Fibroblast of lung (primary cell): Measurements from ENCODE around the gene ACTL6A. TPM values are rescaled to one million over a fixed set of nuclear protein-coding genes. Genes with fewer than 3 reads are reported as not detected.

Source experiments
- DNase-seq, 2 donors: peaks; one replicate each; pipeline versions ENCODE4 v3.0.0 to v3.0.0-alpha.2; 2010; ENCODE audit warnings: low read depth in 2 of 2
- H2AFZ ChIP-seq: 2 replicates; pipeline ENCODE4 v1.5.1; 2012; ENCODE audit warnings: low read length, control low read depth, inconsistent platforms
- H3K27ac ChIP-seq: 2 replicates; pipeline ENCODE4 v1.5.1; 2011; ENCODE audit warnings: low read length, control low read depth; ENCODE audit not compliant: insufficient read depth
- H3K27me3 ChIP-seq: 2 replicates; pipeline ENCODE4 v1.5.1; 2011; ENCODE audit warnings: mild to moderate bottlenecking, low read length; ENCODE audit not compliant: control insufficient read depth, insufficient read depth
- H3K36me3 ChIP-seq: 2 replicates; pipeline ENCODE4 v1.5.1; 2011; ENCODE audit warnings: low read length; ENCODE audit not compliant: control insufficient read depth, insufficient read depth
- H3K4me1 ChIP-seq: 2 replicates; pipeline ENCODE4 v1.5.1; 2011; ENCODE audit warnings: low read length; ENCODE audit not compliant: control insufficient read depth, insufficient read depth; ENCODE audit errors: extremely low read depth
- H3K4me2 ChIP-seq: 2 replicates; pipeline ENCODE4 v1.5.1; 2011; ENCODE audit warnings: low read length, control low read depth; ENCODE audit not compliant: insufficient read depth; ENCODE audit errors: extremely low read depth
- H3K4me3 ChIP-seq, 4 experiments: fragments of 200-600 bp in 1 of 4; sonication (generic) in 1 of 4; replicated peaks in 1 of 4; 2 replicates each; pipeline ENCODE4 v1.5.1; 2011 to 2016; ENCODE audit warnings: low read length in 4 of 4, low read depth in 3 of 4, mild to moderate bottlenecking in 3 of 4, control low read depth in 2 of 4, inconsistent platforms in 1 of 4, mixed read lengths in 1 of 4; ENCODE audit not compliant: insufficient read depth in 1 of 4; ENCODE audit errors: control extremely low read depth in 1 of 4
- H3K79me2 ChIP-seq: 2 replicates; pipeline ENCODE4 v1.5.1; 2012; ENCODE audit warnings: mild to moderate bottlenecking, low read length, inconsistent platforms; ENCODE audit not compliant: control insufficient read depth, insufficient read depth
- H3K9ac ChIP-seq: 2 replicates; pipeline ENCODE4 v1.5.1; 2011; ENCODE audit warnings: mild to moderate bottlenecking, low read length, control low read depth; ENCODE audit not compliant: insufficient read depth
- H3K9me3 ChIP-seq: 2 replicates; pipeline ENCODE4 v1.5.1; 2012; ENCODE audit warnings: low read depth, low read length; ENCODE audit not compliant: control insufficient read depth, insufficient read depth
- H4K20me1 ChIP-seq: 2 replicates; pipeline ENCODE4 v1.5.1; 2011; ENCODE audit warnings: low read length; ENCODE audit not compliant: control insufficient read depth, insufficient read depth; ENCODE audit errors: extremely low read depth
- EZH2 ChIP-seq: IDR thresholded peaks from 2 replicates; pipeline ENCODE4 v1.5.1; 2012; ENCODE audit warnings: low read length, control low read depth, mild to moderate bottlenecking; ENCODE audit errors: missing control alignments
- polyA plus RNA-seq, 2 donors: library from polyadenylated mRNA; depleted of rRNA in 1 of 2; stranded (reverse) in 1 of 2; unstranded in 1 of 2; fragments of >200 nt; gene quantifications; 2 replicates each; pipeline ENCODE4 v1.2.1, GENCODE V29; 2011 to 2012; ENCODE audit warnings: missing spikeins in 1 of 2
- total RNA-seq: library from RNA; depleted of rRNA; stranded (reverse); fragments of >200 nt; gene quantifications from 2 replicates; pipeline ENCODE4 v1.2.1, GENCODE V29; 2014
- TF ChIP-seq, protein P1 (sequence below), 2 donors: IDR thresholded peaks in 1 of 2; conservative IDR thresholded peaks in 1 of 2; 1 replicate in 1 of 2; 2 replicates in 1 of 2; pipeline ENCODE4 v1.5.1; 2011 to 2012; ENCODE audit warnings: low read length in 2 of 2, control low read depth in 1 of 2, inconsistent platforms in 1 of 2, low read depth in 1 of 2, mild to moderate bottlenecking in 1 of 2

Gene ACTL6A
- total and polyA plus RNA-seq, 2 donors (not counting 1 experiment from before 2014, with no cell fraction given): 48.6 to 58.3 TPM

DNA sequence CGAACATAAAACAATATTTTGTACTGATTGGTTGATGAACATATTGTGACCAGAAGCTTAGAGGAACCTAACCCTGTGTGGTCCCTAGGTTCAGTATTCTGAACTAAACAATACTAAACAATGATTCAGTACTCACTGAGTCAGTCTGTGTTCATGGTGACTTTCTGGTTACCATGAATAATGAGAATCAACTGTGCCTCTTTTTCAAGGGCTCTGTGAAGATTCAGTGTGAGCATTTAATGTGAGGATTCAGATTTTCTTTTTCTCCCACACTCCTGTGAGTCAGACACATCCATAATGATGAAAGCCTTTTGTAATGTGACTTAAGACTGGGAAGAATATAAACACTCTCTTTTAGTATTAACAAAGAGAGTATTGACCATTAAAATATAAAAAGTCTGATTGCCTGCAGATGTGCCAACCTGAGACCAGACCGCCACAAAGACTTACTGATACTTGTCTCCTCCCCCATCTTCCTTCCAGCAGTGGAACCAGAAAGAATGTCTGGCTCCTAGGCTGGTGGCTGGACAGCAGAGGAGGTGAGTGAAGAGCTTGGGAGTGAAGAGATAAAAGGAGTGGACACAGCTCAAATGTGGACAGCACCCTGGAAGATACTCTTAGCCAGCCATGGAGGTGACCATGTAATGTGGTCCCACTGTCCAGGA, 17.6 kb upstream of the ACTL6A start:
- Histone ChIP-seq H4K20me1 (no peaks in the 10 kb centered on the region), H3K79me2 (no peaks in the 10 kb centered on the region), H3K9me3 (no peaks in the 10 kb centered on the region), H3K4me1 (no peaks in the 10 kb centered on the region), H3K27me3 (no peaks in the 10 kb centered on the region), H3K9ac (no peak overlapping the region), H2AFZ (no peak overlapping the region), H3K4me3 (no peak overlapping the region), H3K4me2 (peak overlapping the region; percentile 63), H3K36me3 (no peaks in the 10 kb centered on the region), H3K27ac (peak overlapping the region; percentile 43)
- peak; percentile 89 to 91 for DNase-seq
- TF ChIP-seq, protein P1, sequence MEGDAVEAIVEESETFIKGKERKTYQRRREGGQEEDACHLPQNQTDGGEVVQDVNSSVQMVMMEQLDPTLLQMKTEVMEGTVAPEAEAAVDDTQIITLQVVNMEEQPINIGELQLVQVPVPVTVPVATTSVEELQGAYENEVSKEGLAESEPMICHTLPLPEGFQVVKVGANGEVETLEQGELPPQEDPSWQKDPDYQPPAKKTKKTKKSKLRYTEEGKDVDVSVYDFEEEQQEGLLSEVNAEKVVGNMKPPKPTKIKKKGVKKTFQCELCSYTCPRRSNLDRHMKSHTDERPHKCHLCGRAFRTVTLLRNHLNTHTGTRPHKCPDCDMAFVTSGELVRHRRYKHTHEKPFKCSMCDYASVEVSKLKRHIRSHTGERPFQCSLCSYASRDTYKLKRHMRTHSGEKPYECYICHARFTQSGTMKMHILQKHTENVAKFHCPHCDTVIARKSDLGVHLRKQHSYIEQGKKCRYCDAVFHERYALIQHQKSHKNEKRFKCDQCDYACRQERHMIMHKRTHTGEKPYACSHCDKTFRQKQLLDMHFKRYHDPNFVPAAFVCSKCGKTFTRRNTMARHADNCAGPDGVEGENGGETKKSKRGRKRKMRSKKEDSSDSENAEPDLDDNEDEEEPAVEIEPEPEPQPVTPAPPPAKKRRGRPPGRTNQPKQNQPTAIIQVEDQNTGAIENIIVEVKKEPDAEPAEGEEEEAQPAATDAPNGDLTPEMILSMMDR (conservative IDR thresholded peaks at IDR 0.05 in 1 of 2, IDR thresholded peaks at IDR 0.05 in 1 of 2; ENCODE audit: low read depth in 1 of 2, low read length in 2 of 2): no peak
- no peak for TF ChIP-seq EZH2

DNA sequence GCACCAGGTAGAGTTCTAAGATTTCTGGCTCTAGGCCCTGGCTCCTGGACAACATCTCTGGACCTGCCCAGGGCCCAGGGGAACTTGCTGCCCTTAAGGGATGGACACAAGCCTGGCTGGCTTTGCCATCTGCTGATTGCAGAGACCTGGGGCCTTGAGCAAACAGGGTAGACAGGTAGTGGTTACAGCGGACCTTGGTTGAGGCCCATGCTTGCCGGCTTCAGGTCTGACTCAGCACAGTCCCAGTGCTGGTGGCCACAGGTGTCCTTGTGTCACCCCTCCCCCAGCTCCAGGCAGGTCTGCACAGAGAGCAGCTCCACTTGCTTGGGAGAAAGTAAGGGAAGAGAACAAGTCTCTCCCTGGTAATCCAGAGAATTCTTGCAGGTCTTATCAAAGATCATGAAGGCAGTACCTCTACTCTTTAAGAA, 15.9 kb upstream of the ACTL6A start:
- Histone ChIP-seq H3K36me3 (no peaks in the 10 kb centered on the region), H4K20me1 (no peaks in the 10 kb centered on the region), H3K79me2 (no peaks in the 10 kb centered on the region), H2AFZ (no peak overlapping the region), H3K9me3 (no peaks in the 10 kb centered on the region), H3K4me3 (no peak overlapping the region), H3K27me3 (no peaks in the 10 kb centered on the region), H3K4me2 (no peak overlapping the region), H3K4me1 (no peaks in the 10 kb centered on the region), H3K9ac (no peak overlapping the region), H3K27ac (no peak overlapping the region)
- no peak for DNase-seq
- TF ChIP-seq, protein P1 (conservative IDR thresholded peaks at IDR 0.05 in 1 of 2, IDR thresholded peaks at IDR 0.05 in 1 of 2; ENCODE audit: low read depth in 1 of 2, low read length in 2 of 2): no peak
- no peak for TF ChIP-seq EZH2

DNA sequence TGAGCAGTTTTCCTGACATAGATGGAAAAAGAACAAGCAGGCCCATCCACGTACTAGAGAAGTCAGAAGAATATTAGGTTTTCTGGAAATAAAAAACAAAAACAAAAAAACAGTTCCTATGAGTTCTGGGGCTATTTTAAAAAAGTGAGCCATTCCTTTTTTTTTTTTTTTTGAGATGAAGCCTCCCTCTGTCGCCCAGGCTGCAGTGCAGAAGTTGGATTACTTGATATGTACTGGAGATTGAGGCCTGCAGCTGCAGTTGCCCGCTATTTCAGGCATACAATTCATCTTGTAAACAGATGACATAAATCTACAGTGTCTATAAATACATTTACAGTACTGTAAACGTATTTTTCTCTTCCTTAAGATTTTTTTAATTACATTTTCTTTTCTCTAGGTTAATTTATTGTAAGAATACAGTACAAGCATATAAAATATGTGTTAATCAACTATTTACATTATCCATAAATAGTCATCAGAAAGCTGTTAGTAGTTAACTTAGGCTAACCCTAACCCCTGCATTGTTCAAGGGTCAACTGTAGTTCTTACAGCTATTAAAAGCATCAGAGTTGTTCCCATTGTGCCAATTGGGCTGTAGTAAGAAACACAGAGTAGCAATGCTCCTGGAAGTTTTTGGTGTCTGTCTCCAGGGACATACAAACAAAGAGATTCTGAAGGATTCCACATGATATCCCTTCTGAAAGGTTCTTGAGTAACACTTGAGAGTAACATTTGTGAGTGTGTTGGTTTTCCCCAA, 11.2 kb upstream of the ACTL6A start:
- Histone ChIP-seq H3K27me3 (no peaks in the 10 kb centered on the region), H3K9me3 (no peaks in the 10 kb centered on the region), H3K4me2 (no peak overlapping the region), H3K4me1 (no peaks in the 10 kb centered on the region), H3K27ac (no peak overlapping the region), H3K36me3 (no peaks in the 10 kb centered on the region), H3K4me3 (no peak overlapping the region), H4K20me1 (no peaks in the 10 kb centered on the region), H3K9ac (no peak overlapping the region), H3K79me2 (no peaks in the 10 kb centered on the region), H2AFZ (no peak overlapping the region)
- peak in 1 of 2 donors; percentile 27 for DNase-seq
- TF ChIP-seq, protein P1 (conservative IDR thresholded peaks at IDR 0.05 in 1 of 2, IDR thresholded peaks at IDR 0.05 in 1 of 2; ENCODE audit: low read depth in 1 of 2, low read length in 2 of 2): no peak
- no peak for TF ChIP-seq EZH2
